Mucosa of rectum (tissue), 2 donors: ENCODE results near the gene NDC1.
"Not testable (repeated sequence)": the region's sequence is repeated elsewhere in the genome, so short reads cannot be mapped to it uniquely, and the experiment has no call there.

Experiments used
- H3K27ac ChIP-seq, 2 donors: one replicate each; pipeline ENCODE4 v1.7.0; 2013; ENCODE audit warnings: inconsistent platforms in 2 of 2, low read depth in 2 of 2, low read length in 2 of 2
- H3K27me3 ChIP-seq, 2 donors: one replicate each; pipeline ENCODE4 v1.7.0; 2013; ENCODE audit warnings: low read length in 2 of 2; ENCODE audit not compliant: control insufficient read depth in 2 of 2, insufficient read depth in 2 of 2
- H3K36me3 ChIP-seq, 2 donors: one replicate each; pipeline ENCODE4 v1.7.0; 2013; ENCODE audit warnings: low read length in 2 of 2; ENCODE audit not compliant: control insufficient read depth in 2 of 2, insufficient read depth in 2 of 2
- H3K4me1 ChIP-seq, 2 donors: one replicate each; pipeline ENCODE4 v1.7.0; 2013; ENCODE audit warnings: low read length in 2 of 2, mild to moderate bottlenecking in 1 of 2; ENCODE audit not compliant: control insufficient read depth in 2 of 2, insufficient read depth in 2 of 2
- H3K4me3 ChIP-seq, 2 donors: one replicate each; pipeline ENCODE4 v1.7.0; 2013; ENCODE audit warnings: low read length in 2 of 2
- H3K9ac ChIP-seq, 2 donors: one replicate each; pipeline ENCODE4 v1.7.0; 2013; ENCODE audit warnings: low read length in 2 of 2, low read depth in 1 of 2, mild to moderate bottlenecking in 1 of 2
- H3K9me3 ChIP-seq, 2 donors: one replicate each; pipeline ENCODE4 v1.7.0; 2013; ENCODE audit warnings: low read length in 2 of 2; ENCODE audit not compliant: control insufficient read depth in 2 of 2
- donor health status: healthy.
- donor health status: Normal muscosa, but diverticular disease.

The NDC1 gene

DNA sequence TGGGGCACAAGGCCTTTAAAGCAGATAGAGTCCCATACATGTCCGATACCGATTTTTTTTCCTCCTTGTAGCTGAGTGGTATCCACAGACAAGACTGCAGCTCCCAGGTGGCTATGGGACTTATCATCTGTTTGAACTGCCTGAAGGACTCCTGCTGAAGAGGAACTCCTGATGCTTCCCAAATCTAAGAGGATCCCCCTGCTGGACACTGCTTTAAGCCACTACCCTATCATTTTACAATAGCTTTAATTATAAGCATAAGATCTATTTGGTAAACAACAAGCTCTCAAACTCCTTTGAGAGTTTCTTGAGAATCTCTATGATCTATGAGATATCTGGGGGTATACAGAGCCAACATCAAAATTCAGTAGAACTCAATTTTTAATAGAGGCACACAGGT is 11.7 kb downstream of the NDC1 start:
- Histone ChIP-seq H3K4me1 (no peaks in the 10 kb centered on the region), H3K4me3 (no peak overlapping the region), H3K9me3 (no peaks in the 10 kb centered on the region), H3K36me3 (peaks cover 8 to 39% of the 10 kb centered on the region in 2 donors), H3K9ac (no peak overlapping the region), H3K27ac (no peak overlapping the region), H3K27me3 (no peaks in the 10 kb centered on the region)

DNA sequence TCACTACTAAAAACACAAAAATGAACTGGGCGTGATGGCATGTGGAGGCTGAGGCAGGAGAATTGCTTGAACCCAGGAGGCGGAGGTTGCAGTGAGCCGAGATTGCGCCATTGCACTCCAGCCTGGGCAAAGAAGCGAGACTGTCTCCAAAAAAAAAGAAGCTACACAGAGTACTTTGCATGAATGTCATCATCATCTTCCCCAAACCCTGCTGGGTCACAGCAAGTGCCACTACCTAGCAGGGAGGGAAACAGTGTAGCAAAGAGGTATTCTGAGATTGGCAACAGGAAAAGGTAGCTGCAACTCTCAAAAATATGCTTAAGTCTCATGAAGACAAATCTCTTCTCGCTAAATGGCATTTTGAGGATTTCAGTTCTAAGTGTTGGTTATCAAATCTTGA is 12.8 kb downstream of the NDC1 start:
- H3K36me3 ChIP-seq = peaks cover 8 to 39% of the 10 kb centered on the region in 2 donors
- H3K27ac ChIP-seq = no peak overlapping the region
- H3K9me3 ChIP-seq = no peaks in the 10 kb centered on the region

DNA sequence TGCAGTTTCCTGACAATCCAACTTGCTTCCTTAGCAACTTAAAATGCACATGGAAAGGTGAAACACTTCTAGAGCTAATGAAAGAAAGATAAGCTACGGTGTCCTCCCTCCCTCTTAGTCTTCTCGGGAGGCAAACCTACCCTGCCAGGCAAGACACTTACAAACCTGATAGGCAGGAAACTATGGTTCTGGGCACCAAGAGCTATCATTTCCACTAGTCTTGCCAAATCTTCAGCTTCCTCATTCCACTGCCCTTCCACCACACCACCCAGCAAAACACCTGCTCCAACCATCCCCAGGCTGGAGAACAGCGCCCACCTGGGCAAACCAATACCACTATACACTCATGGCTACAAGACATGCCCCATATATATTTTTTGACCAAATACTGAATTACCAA is 15.2 kb downstream of the NDC1 start:
- Histone ChIP-seq H3K27me3 (no peaks in the 10 kb centered on the region), H3K9me3 (no peaks in the 10 kb centered on the region), H3K36me3 (peaks cover 10 to 32% of the 10 kb centered on the region in 2 donors), H3K4me1 (no peaks in the 10 kb centered on the region), H3K27ac (no peak overlapping the region), H3K9ac (no peak overlapping the region), H3K4me3 (no peak overlapping the region)

More for the DNA sequence above, 12.8 kb downstream of the NDC1 start:
- Histone ChIP-seq H3K4me3 (no peak overlapping the region), H3K4me1 (no peaks in the 10 kb centered on the region), H3K9ac (no peak overlapping the region), H3K27me3 (no peaks in the 10 kb centered on the region)

DNA sequence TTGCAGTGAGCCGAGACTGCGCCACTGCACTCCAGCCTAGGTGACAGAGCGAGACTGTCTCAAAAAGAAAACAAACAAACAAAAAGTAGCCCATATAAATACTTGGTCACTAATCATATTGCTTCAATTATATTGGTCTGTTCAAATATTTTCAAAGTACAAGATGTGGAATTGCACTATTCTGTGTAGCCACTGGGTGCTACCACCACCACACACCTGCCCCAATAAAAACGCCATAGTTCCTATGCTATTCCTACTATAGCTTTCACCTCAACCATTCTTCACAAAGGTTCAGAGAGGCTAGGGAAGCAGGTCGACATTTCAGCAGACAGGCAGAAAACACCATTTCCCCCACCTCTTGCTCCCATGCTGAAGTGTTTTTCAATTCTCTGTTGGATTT is 16.7 kb downstream of the NDC1 start:
- Histone ChIP-seq H3K9ac (no peak overlapping the region), H3K27me3 (no peaks in the 10 kb centered on the region), H3K9me3 (no peaks in the 10 kb centered on the region), H3K27ac (no peak overlapping the region), H3K4me1 (no peaks in the 10 kb centered on the region), H3K36me3 (peaks cover 15 to 30% of the 10 kb centered on the region in 2 donors), H3K4me3 (no peak overlapping the region)

DNA sequence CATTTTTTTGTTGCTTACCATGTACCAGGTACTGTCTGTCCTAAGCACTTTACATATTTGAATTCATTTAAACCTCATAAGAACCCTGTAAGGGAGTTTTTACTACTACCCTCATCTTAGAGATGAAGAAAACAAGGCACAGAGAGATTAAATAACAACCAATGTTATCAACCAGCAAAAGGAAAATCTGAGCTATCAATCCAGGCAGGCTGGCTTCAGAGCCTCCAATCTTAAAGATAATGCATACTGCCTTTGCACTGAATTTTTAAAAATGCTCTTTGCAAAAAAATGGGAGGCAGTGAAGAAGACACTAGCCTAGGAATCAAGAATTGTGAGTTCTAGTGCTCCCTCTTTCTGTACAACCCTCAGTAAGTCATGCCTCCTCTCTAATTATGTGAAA is 18.7 kb downstream of the NDC1 start:
- no peak overlapping the region for H3K4me3 ChIP-seq
- H3K27me3 ChIP-seq = no peaks in the 10 kb centered on the region
- peaks cover 11 to 18% of the 10 kb centered on the region in 2 donors for H3K36me3 ChIP-seq
- no peaks in the 10 kb centered on the region for H3K4me1 ChIP-seq
- H3K9me3 ChIP-seq = no peaks in the 10 kb centered on the region
- no peak overlapping the region for H3K27ac ChIP-seq
- no peak overlapping the region for H3K9ac ChIP-seq

DNA sequence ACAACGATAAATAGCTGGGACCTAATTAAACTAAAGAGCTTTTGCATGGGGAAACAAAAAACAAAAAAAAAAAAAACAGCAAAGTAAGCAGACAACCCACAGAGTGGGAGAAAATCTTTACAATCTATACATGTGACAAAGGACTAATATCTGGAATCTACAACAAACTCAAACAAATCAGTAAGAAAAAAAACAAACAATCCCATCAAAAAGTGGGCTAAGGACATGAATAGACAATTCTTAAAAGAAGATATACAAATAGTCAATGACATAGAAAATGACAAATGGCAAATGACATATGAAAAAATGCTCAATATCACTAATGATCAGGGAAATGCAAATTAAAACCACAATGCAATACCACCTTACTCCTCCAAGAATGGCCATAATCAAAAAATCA is 21.5 kb downstream of the NDC1 start:
- not testable (repeated sequence) for H3K9me3 ChIP-seq, H3K27ac ChIP-seq

DNA sequence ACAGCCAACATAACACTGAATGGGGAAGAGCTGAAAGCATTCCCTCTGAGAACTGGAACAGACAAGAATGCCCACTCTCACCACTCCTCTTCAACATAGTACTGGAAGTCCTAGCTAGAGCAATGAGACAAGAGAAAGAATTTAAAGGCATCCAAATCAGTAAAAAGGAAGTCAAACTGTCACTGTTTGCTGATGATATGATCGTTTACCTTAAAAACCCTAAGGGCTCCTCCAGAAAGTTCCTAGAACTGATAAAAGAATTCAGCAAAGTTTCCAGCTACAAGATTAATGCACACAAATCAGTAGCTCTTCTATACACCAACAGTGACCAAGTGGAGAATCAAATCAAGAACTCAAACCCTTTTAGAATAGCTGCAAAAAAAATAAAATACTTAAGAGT is 22.6 kb downstream of the NDC1 start:
- not testable (repeated sequence) for H3K4me1 ChIP-seq, H3K27me3 ChIP-seq, H3K36me3 ChIP-seq, H3K9me3 ChIP-seq, H3K4me3 ChIP-seq, H3K9ac ChIP-seq, H3K27ac ChIP-seq

More for the DNA sequence above, 21.5 kb downstream of the NDC1 start:
- H3K36me3 ChIP-seq, H3K9ac ChIP-seq, H3K27me3 ChIP-seq, H3K4me1 ChIP-seq, H3K4me3 ChIP-seq: not testable (repeated sequence)

DNA sequence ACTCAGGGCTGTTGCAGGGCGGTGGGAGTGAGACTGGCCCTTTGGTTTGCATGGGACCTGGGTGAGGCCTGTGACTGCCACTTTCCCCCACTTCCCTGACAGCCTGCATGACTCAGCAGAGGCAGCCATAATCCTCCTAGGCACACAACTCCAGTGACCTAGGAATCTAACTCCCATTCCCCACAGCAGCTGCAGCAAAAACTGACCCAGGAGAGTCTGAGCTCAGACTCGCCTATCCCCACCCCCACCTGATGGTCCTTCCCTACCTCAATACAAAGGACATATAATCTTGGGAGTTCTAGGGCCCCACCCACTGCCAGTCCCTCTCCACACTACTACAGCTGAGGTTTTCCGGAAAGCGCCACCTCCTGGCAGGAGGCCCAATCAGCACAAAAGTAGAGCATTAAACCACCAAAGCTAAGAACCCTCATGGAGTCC is 26.7 kb downstream of the NDC1 start:
- Histone ChIP-seq H3K36me3 (peaks cover 0 to 11% of the 10 kb centered on the region in 2 donors), H3K27me3 (no peaks in the 10 kb centered on the region), H3K27ac (no peak overlapping the region), H3K9ac (no peak overlapping the region), H3K4me1 (no peaks in the 10 kb centered on the region), H3K4me3 (no peak overlapping the region), H3K9me3 (no peaks in the 10 kb centered on the region)

DNA sequence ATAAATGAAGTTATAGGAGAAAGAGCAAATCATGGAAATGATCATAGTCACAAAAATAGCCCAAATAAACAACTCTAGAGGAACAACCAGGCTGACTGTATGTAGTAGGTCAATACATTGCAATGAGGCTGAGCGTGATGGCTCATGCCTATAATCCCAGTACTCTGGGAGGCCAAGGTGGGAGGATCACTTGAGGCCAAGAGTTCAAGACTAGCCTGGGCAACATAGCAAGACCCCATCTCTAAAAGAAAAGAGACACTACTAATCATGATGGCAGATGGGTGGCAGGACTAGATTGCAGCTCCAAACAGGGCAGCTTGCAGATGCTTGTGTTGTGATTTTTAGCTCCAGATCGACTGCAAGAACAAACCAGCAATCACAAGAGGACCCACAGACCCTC is 27.6 kb downstream of the NDC1 start:
- Histone ChIP-seq H3K4me1 (no peaks in the 10 kb centered on the region), H3K9me3 (no peaks in the 10 kb centered on the region), H3K4me3 (no peak overlapping the region), H3K9ac (no peak overlapping the region), H3K36me3 (peaks cover 0 to 15% of the 10 kb centered on the region in 2 donors), H3K27ac (no peak overlapping the region), H3K27me3 (no peaks in the 10 kb centered on the region)

DNA sequence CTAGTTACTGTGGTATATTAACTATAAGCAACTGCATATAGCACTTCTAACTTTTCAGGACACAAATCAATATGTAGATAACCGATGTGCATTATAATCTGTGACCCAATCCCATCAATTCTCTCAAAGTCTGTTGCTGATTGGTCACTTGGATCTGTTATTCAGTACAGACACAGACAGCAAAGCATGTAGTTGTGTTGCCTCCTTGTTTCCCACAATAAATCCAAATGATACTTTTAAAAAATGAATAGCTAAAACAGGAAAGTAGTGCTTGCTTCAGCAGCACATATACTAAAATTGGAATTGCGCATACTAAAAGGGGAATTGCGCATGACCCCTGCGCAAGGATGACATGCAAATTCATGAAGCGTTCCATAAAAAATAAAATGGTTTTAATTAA is 28.1 kb downstream of the NDC1 start:
- Histone ChIP-seq H3K4me3 (no peak overlapping the region), H3K9ac (no peak overlapping the region), H3K27ac (no peak overlapping the region), H3K36me3 (peaks cover 0 to 16% of the 10 kb centered on the region in 2 donors), H3K9me3 (no peaks in the 10 kb centered on the region), H3K4me1 (no peaks in the 10 kb centered on the region), H3K27me3 (no peaks in the 10 kb centered on the region)

DNA sequence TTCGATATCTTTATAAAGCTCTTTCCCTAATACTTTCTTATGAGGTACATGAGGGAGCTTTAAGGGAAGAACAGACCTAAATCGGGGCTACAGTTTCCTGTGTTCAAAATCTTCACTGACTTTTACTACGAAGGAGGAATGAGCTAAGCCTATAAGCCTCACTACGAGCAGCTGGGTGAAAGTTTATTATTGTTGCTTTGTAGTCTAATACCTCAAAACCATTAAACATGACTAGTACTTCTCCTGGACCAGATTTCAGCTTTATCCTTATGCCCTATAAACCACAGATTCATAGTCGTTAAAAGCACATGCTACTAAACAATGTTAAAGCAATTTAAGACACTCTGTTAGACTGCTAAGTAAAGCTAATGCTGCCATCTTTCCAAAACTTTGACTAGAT is 30.2 kb downstream of the NDC1 start:
- no peak overlapping the region for H3K9ac ChIP-seq
- peaks cover 0 to 19% of the 10 kb centered on the region in 2 donors for H3K36me3 ChIP-seq
- H3K4me3 ChIP-seq = no peak overlapping the region
- no peaks in the 10 kb centered on the region for H3K27me3 ChIP-seq
- no peaks in the 10 kb centered on the region for H3K9me3 ChIP-seq
- no peaks in the 10 kb centered on the region for H3K4me1 ChIP-seq
- no peak overlapping the region for H3K27ac ChIP-seq
